ENCODE data around the gene FAF1. TPM values are rescaled to one million over a fixed set of nuclear protein-coding genes. Genes with fewer than 3 reads are reported as not detected.

The FAF1 gene
- total RNA-seq, 4 donors from 2014 or later = 36.9 to 77.6 (median 48.3) TPM

DNA sequence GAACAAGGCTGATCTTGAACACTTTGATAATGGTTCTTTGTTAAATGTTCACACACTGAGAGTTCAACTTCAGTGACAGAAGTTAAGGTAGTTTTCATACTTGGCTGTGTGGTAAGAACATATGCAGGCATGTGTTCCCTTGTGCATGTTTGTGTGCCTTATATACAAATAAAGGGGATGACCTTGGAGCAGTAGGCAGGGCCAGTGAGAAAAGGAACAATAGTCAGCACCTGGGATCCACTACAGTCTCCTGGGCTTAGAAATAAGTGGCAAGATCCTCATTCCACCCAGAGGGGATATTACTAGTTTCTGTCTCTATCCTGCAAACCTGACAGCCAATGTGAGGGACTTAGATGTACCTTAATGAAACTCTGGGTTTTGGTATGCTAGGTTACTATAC, 486.6 kb downstream of the FAF1 start:
- TF ChIP-seq, protein P1, sequence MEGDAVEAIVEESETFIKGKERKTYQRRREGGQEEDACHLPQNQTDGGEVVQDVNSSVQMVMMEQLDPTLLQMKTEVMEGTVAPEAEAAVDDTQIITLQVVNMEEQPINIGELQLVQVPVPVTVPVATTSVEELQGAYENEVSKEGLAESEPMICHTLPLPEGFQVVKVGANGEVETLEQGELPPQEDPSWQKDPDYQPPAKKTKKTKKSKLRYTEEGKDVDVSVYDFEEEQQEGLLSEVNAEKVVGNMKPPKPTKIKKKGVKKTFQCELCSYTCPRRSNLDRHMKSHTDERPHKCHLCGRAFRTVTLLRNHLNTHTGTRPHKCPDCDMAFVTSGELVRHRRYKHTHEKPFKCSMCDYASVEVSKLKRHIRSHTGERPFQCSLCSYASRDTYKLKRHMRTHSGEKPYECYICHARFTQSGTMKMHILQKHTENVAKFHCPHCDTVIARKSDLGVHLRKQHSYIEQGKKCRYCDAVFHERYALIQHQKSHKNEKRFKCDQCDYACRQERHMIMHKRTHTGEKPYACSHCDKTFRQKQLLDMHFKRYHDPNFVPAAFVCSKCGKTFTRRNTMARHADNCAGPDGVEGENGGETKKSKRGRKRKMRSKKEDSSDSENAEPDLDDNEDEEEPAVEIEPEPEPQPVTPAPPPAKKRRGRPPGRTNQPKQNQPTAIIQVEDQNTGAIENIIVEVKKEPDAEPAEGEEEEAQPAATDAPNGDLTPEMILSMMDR (IDR thresholded peaks at IDR 0.05) = no peak
- no peak for TF ChIP-seq POLR2A (IDR thresholded peaks at IDR 0.05)
- Histone ChIP-seq H3K4me1 (no peaks in the 10 kb centered on the region), H3K4me3 (no peak overlapping the region), H3K36me3 (peaks cover 0 to 6% (median 0%) of the 10 kb centered on the region in 3 donors), H3K9me3 (no peaks in the 10 kb centered on the region), H3K27ac (no peak overlapping the region), H3K27me3 (no peaks in the 10 kb centered on the region)
- no peak for DNase-seq

DNA sequence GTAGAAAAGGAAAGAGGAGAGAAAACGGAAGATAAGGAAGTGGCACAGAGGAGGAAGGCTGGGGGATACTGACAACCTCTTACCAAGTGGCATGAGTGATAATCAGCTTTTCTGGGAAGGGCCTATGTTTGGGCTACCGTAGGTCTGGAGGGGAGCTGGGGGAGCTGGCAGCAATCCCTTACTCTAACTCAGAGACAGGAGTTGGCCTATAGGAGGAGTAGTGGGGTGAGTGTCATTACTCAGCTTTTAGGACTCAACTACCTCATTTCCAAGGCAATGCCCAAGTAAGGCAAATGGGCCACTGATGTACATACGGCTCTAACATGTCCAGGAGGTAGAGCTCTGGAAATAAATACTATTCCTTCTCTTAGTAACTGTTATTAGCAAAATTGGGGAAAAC, 488.1 kb downstream of the FAF1 start:
- no peaks in the 10 kb centered on the region for H3K4me1 ChIP-seq
- no peak overlapping the region for H3K27ac ChIP-seq
- H3K27me3 ChIP-seq = no peaks in the 10 kb centered on the region
- H3K9me3 ChIP-seq = no peaks in the 10 kb centered on the region
- no peak for DNase-seq
- TF ChIP-seq, protein P1 (IDR thresholded peaks at IDR 0.05) = no peak
- no peak for TF ChIP-seq POLR2A (IDR thresholded peaks at IDR 0.05)
- H3K4me3 ChIP-seq = no peak overlapping the region
- peaks cover 0 to 6% (median 0%) of the 10 kb centered on the region in 3 donors for H3K36me3 ChIP-seq

DNA sequence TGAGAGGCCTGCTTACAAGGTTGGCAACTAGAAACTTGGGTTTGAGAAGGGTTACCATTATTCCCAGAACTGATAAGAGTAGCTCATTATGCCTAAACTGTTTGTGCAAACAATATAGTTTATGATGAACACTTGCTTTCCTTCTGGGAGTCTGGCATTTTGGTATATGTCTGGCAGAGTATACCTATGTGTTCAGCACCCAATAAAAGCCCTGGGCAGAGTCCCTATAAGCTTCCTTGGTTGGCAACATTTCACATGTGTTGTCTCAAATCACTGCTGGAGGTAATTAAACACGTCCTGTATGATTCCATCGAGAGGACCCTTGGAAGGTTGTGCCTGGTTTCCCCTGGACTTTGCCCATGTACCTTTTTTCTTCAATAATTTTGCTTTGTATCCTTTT, 497.1 kb downstream of the FAF1 start:
- peaks cover 0 to 8% (median 0%) of the 10 kb centered on the region in 3 donors for H3K36me3 ChIP-seq
- H3K4me1 ChIP-seq = no peaks in the 10 kb centered on the region
- no peak for DNase-seq
- H3K9me3 ChIP-seq = no peaks in the 10 kb centered on the region
- TF ChIP-seq, protein P1 (IDR thresholded peaks at IDR 0.05) = no peak
- no peak for TF ChIP-seq POLR2A (IDR thresholded peaks at IDR 0.05)
- no peaks in the 10 kb centered on the region for H3K27me3 ChIP-seq
- no peak overlapping the region for H3K27ac ChIP-seq
- no peak overlapping the region for H3K4me3 ChIP-seq

DNA sequence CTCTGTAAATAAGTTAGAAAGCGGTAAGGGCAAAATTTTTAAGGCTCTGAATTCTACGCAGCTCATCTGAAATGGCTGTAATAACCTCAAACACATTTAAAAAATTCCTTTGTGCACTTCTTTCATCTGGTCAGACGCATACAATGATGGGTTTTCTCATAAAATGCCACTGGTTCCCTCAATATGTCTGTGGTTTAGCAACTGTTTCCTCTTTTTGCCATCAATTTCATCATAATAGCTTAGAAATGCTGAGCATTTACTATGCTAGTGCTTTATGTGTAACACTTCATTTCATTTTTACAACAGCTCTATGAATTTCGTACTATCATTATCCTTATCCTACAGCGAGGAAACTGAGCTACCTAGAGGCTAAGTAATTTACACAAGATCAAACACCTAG, 501.6 kb downstream of the FAF1 start:
- TF ChIP-seq, protein P1 (IDR thresholded peaks at IDR 0.05) = no peak
- TF ChIP-seq POLR2A (IDR thresholded peaks at IDR 0.05) = no peak
- no peak for DNase-seq
- Histone ChIP-seq H3K27ac (no peak overlapping the region), H3K9me3 (no peaks in the 10 kb centered on the region), H3K4me1 (no peaks in the 10 kb centered on the region), H3K36me3 (peaks cover 0 to 12% (median 0%) of the 10 kb centered on the region in 3 donors), H3K4me3 (no peak overlapping the region), H3K27me3 (no peaks in the 10 kb centered on the region)

DNA sequence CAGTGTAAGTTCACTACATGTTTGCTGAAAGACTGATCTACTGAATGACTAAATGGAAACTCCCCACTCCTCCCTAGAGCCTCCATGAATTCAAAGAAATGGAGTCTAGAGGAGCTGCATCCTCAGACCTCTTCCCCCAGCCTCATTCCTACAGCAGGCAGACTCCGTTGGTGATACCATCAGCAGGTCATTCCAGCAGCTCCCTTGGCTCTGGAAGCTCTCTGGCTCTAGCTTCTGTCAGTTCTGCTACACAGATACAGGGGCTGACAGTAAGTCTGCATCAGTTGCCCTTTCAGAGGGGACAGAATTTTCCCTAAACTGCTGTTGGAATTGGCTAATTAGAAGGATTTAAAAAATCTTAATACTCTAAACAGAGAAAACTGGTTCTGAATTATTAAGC, 505.2 kb downstream of the FAF1 start:
- H3K36me3 ChIP-seq = peaks cover 0 to 4% (median 0%) of the 10 kb centered on the region in 3 donors
- no peak overlapping the region for H3K4me3 ChIP-seq
- no peak overlapping the region for H3K27ac ChIP-seq
- no peaks in the 10 kb centered on the region for H3K4me1 ChIP-seq
- no peak for DNase-seq
- H3K9me3 ChIP-seq = no peaks in the 10 kb centered on the region
- no peaks in the 10 kb centered on the region for H3K27me3 ChIP-seq
- TF ChIP-seq, protein P1 (IDR thresholded peaks at IDR 0.05) = no peak
- TF ChIP-seq POLR2A (IDR thresholded peaks at IDR 0.05) = no peak

DNA sequence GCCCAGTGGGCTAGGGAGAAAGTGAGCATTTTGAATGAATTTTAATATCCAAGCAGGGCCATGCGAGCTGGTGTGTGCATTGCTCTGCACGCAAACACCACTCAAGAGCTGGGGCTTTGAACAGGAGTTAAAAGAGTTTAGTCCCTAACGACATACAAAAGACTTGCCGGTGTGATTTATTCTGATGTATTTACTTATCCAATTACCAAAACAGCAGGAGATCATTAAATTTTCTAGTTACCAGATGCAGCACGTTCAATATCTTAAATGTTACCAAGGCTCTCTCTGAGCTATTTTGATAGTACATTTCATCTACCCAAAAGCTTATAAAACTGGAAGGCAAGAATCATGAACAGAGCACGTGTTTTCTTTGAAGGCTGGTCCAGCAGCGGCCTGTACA, 506.8 kb downstream of the FAF1 start:
- no peak for TF ChIP-seq POLR2A (IDR thresholded peaks at IDR 0.05)
- TF ChIP-seq, protein P1 (IDR thresholded peaks at IDR 0.05) = no peak
- no peak for DNase-seq
- Histone ChIP-seq H3K4me3 (no peak overlapping the region), H3K27me3 (no peaks in the 10 kb centered on the region), H3K36me3 (peaks cover 0 to 4% (median 0%) of the 10 kb centered on the region in 3 donors), H3K9me3 (no peaks in the 10 kb centered on the region), H3K4me1 (no peaks in the 10 kb centered on the region), H3K27ac (no peak overlapping the region)
